Stimulated activated memory B cell treated with anti-CD40 and anti-IgM and Interleukin-4, amounts not matched to agents 10 μg/mL and 1 μg/mL and 100 μg/mL, for 72 hours (primary cell): Measurements from ENCODE around the gene PKP4.

Source experiments
- ATAC-seq: fragments of 150-1000 bp; cut with Tn5 transposase; 2 replicates; pipeline ENCODE4 v1.10.0; 2021
- H3K27ac Mint-ChIP-seq: one replicate; pipeline ENCODE4 v1.8.0; 2022; ENCODE audit warnings: mild to moderate bottlenecking, mixed read lengths
- H3K27me3 Mint-ChIP-seq: one replicate; pipeline ENCODE4 v1.8.0; 2022; ENCODE audit warnings: mixed read lengths
- H3K36me3 Mint-ChIP-seq: one replicate; pipeline ENCODE4 v1.8.0; 2022; ENCODE audit warnings: mixed read lengths
- H3K4me1 Mint-ChIP-seq: one replicate; pipeline ENCODE4 v1.8.0; 2022; ENCODE audit warnings: mixed read lengths
- H3K4me3 Mint-ChIP-seq: one replicate; pipeline ENCODE4 v1.8.0; 2022; ENCODE audit warnings: mild to moderate bottlenecking, moderate library complexity, mixed read lengths
- H3K9me3 Mint-ChIP-seq: one replicate; pipeline ENCODE4 v1.8.0; 2022; ENCODE audit warnings: mixed read lengths

The PKP4 gene

DNA sequence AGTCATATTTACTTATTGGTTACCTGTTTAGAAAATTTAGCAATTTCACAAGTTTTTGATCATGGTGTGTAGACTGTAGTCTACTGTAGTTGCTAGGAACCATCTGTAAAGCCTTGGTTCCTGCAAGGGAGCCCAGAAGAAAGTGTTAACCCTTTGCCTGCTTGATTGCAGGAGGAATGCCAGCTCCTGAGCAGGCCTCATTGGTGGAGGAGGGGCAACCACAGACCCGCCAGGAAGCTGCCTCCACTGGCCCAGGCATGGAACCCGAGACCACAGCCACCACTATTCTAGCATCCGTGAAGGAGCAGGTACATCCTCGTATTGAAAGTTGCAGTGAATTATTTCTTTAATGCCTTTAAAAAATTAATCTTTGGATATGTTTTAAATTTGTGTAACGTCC, 76.3 kb downstream of the PKP4 start:
- Mint-ChIP-seq H3K9me3 (no peaks in the 10 kb centered on the region), H3K4me3 (no peak overlapping the region), H3K27ac (no peak overlapping the region), H3K4me1 (no peaks in the 10 kb centered on the region), H3K27me3 (no peaks in the 10 kb centered on the region), H3K36me3 (no peaks in the 10 kb centered on the region)
- ATAC-seq, result no peak

DNA sequence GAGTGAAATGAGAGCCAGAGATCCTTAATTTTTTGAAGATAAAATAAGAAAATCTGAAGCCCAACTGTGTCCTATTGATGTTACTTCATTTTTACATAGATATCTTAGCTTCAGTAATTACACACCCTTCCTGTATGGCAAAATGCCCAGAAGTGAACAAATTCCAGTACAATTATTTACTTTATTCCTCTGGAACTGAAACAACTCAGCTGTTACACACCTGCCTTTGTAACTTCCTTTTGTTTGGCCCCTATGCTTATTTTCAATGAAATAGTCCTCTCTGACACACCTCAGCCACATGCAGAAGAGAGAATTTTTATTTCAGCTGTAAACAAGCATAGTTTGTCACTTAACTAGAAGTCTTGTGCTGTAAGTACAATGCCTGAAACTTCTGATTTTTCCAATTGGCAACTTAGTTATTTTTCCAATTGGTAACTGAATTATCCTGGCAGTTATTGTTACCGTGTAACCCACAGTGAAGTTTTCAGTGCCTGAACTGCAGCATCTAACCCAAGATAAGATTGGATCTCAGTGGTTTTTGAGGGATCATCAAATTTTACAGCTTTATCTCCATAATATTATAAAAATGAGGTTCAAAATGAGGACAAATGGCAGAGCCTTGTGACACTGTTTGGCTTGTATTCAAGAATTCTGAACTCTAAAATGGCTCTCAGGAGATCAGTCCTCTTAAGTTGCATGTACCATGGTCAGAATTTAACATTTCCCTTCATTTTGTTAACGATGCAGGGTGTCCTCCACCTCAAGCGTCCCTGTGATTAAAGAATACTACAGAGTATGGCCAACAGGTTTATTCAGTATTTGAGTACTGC, 82.6 kb downstream of the PKP4 start:
- no peak overlapping the region for H3K27ac Mint-ChIP-seq
- no peaks in the 10 kb centered on the region for H3K27me3 Mint-ChIP-seq
- no peak for ATAC-seq
- H3K4me1 Mint-ChIP-seq, result no peaks in the 10 kb centered on the region
- no peak overlapping the region for H3K4me3 Mint-ChIP-seq
- no peaks in the 10 kb centered on the region for H3K36me3 Mint-ChIP-seq
- no peaks in the 10 kb centered on the region for H3K9me3 Mint-ChIP-seq

DNA sequence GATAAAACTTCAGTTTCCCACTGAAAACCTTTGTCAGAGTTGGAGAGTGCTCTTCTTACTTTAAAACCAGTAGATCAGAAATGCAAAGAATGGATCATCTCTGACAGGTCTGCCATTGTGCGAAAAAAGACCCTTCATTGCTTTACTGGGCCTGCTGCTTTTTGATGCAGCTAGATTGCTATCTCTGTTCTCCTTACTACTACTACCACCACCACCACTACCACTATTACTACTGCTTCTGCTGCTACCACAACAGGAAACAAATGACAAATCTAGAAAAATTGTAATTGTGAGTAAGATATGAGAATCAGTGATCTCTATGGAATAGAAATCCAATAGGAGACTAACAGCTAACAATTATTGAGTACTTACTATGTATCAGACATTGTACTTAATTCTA, 85.8 kb downstream of the PKP4 start:
- no peaks in the 10 kb centered on the region for H3K9me3 Mint-ChIP-seq
- no peak overlapping the region for H3K27ac Mint-ChIP-seq
- no peaks in the 10 kb centered on the region for H3K27me3 Mint-ChIP-seq
- H3K4me3 Mint-ChIP-seq, result no peak overlapping the region
- no peaks in the 10 kb centered on the region for H3K4me1 Mint-ChIP-seq
- no peak for ATAC-seq
- H3K36me3 Mint-ChIP-seq, result no peaks in the 10 kb centered on the region

DNA sequence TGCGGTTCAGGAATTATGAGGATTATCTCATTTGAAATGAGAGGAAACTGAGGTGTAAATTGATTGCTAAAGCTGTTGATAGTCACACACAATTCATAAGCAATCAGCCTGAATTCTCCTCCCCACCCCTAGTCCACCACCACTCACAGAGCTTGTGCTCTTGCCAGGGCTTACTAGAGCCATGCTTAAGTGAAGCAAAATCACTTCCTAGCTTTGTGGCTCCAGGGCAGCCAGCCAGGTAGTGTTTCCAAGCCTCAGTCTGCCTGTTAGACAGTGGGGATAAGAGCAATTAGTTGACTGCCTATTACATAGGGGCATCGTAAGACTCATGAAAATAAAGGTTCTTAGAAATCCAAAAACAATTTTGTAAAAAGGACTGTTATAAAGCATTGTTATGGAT, 87.2 kb downstream of the PKP4 start:
- no peaks in the 10 kb centered on the region for H3K36me3 Mint-ChIP-seq
- H3K27me3 Mint-ChIP-seq, result no peaks in the 10 kb centered on the region
- no peak overlapping the region for H3K27ac Mint-ChIP-seq

GRCh38 chr2:158544998-158545397, 88.2 kb downstream of the PKP4 start:
- no peaks in the 10 kb centered on the region for H3K4me1 Mint-ChIP-seq
- H3K9me3 Mint-ChIP-seq, result no peaks in the 10 kb centered on the region
- H3K27me3 Mint-ChIP-seq, result no peaks in the 10 kb centered on the region
- ATAC-seq, result no peak
- no peak overlapping the region for H3K27ac Mint-ChIP-seq
- no peaks in the 10 kb centered on the region for H3K36me3 Mint-ChIP-seq
- no peak overlapping the region for H3K4me3 Mint-ChIP-seq

More for the DNA sequence above, 87.2 kb downstream of the PKP4 start:
- H3K4me3 Mint-ChIP-seq, result no peak overlapping the region
- no peaks in the 10 kb centered on the region for H3K9me3 Mint-ChIP-seq
- no peaks in the 10 kb centered on the region for H3K4me1 Mint-ChIP-seq
- no peak for ATAC-seq

DNA sequence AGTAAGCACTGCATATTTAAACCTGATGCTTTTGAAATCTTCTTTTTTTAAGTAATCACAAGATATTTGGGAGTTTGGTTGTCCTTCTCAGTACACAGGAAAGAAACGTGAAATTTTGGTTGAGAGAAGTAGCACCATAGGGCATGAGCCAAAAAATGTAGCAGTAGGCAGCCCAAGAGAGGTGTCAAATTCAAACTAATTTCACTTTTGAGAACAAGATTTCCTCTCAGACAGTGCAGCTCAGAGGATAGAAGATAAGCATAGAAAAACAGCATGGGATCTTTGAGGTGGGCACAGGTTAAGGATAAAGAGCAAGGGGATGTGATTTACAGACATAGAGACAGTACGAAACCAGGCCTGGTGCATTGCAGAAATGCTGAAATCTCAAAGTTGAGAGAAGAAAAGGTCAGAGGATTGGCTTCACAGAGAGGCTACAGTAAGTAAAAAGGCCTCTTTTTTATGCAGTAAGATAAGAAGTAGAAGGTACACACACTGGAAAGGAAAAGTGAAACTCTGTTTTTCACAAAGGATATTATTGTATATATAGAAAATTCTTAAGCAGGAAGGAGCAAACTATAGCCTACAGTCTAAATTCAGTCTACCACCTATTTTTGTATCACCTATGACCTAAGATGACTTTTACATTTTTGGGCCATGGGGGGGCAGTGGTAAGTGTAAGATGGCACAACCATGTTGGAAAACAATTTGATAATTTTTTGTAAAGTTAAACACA, 89.8 kb downstream of the PKP4 start:
- no peaks in the 10 kb centered on the region for H3K27me3 Mint-ChIP-seq
- H3K36me3 Mint-ChIP-seq, result no peaks in the 10 kb centered on the region
- H3K9me3 Mint-ChIP-seq, result no peaks in the 10 kb centered on the region
- H3K4me3 Mint-ChIP-seq, result no peak overlapping the region
- no peak for ATAC-seq
- H3K4me1 Mint-ChIP-seq, result no peaks in the 10 kb centered on the region
- no peak overlapping the region for H3K27ac Mint-ChIP-seq

GRCh38 chr2:158553257-158553656, 96.5 kb downstream of the PKP4 start:
- Mint-ChIP-seq H3K36me3 (no peaks in the 10 kb centered on the region), H3K27ac (no peak overlapping the region), H3K9me3 (peaks cover 4% of the 10 kb centered on the region)

DNA sequence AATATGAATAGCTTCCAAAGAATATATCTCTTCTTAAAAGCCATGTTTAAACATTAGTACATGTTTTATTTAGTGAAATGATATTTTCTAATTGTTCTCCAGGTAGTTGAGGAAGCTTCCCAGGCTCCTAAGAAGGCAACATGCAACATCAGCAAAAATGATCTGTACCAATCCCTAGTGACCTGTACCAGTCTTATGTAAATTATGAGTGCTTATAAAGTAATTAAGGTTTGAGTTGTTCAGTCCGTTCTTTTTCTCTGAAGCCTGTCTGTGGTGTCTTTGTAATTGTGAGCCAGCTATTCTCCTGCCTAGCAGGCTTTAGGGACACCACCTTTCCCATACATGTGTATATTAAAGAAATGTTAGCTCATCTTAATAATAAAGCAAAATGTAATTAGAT, 98.2 kb downstream of the PKP4 start:
- Mint-ChIP-seq H3K4me3 (no peak overlapping the region), H3K4me1 (no peaks in the 10 kb centered on the region), H3K27ac (no peak overlapping the region), H3K27me3 (no peaks in the 10 kb centered on the region), H3K36me3 (no peaks in the 10 kb centered on the region), H3K9me3 (peaks cover 4% of the 10 kb centered on the region)
- no peak for ATAC-seq

More at GRCh38 chr2:158553257-158553656, 96.5 kb downstream of the PKP4 start:
- Mint-ChIP-seq H3K27me3 (no peaks in the 10 kb centered on the region), H3K4me3 (no peak overlapping the region), H3K4me1 (no peaks in the 10 kb centered on the region)
- no peak for ATAC-seq

DNA sequence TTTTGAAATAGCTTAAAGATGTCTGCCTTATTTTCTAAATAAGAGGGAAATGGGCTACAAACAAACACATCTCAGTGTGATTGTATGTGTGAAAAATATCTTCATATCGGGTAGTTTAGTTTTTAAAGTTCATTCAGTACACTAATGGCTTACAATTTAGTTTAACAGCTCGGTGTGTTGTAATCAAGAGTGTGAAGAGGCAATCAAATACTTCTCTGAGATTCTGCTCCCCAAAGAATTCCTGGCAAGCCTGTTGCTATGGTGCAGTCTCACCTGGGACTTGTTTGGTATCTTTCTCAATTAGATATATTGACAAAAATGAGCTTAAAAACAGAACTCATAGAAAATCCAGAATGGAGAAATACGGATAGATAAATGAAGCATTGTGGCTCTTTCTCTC, 99.4 kb downstream of the PKP4 start:
- H3K27ac Mint-ChIP-seq, result no peak overlapping the region
- no peak for ATAC-seq
- H3K9me3 Mint-ChIP-seq, result peaks cover 4% of the 10 kb centered on the region
- H3K4me1 Mint-ChIP-seq, result no peaks in the 10 kb centered on the region
- H3K4me3 Mint-ChIP-seq, result no peak overlapping the region
- H3K36me3 Mint-ChIP-seq, result no peaks in the 10 kb centered on the region
- H3K27me3 Mint-ChIP-seq, result no peaks in the 10 kb centered on the region

DNA sequence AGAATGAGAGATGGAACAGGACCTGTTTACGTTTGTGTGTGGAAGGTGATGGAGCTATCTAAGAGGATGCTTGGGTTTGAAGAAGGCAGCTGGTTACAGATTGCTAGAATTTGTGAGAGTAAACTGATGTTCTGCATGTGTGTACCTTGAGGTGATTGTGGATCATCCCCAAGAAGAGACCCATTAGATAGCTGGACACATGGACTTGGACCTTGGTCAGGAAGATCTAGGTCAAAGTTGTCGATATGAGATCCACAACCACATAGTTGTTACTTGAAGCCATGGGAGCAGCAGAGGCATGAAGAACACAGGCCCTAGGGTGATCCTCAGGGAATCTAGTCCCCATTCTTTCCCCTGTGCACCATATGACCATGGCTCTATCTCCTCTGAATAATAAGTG, 101.0 kb downstream of the PKP4 start:
- H3K4me3 Mint-ChIP-seq, result no peak overlapping the region
- H3K9me3 Mint-ChIP-seq, result no peaks in the 10 kb centered on the region
- no peaks in the 10 kb centered on the region for H3K27me3 Mint-ChIP-seq
- H3K27ac Mint-ChIP-seq, result no peak overlapping the region
- no peaks in the 10 kb centered on the region for H3K4me1 Mint-ChIP-seq
- ATAC-seq, result no peak
- no peaks in the 10 kb centered on the region for H3K36me3 Mint-ChIP-seq

GRCh38 chr2:158559252-158559651, 102.5 kb downstream of the PKP4 start:
- Mint-ChIP-seq H3K9me3 (no peaks in the 10 kb centered on the region), H3K4me1 (no peaks in the 10 kb centered on the region), H3K36me3 (no peaks in the 10 kb centered on the region), H3K4me3 (no peak overlapping the region), H3K27ac (no peak overlapping the region), H3K27me3 (no peaks in the 10 kb centered on the region)
- no peak for ATAC-seq

GRCh38 chr2:158560259-158560658, 103.5 kb downstream of the PKP4 start:
- Mint-ChIP-seq H3K4me3 (no peak overlapping the region), H3K36me3 (no peaks in the 10 kb centered on the region), H3K27ac (no peak overlapping the region), H3K4me1 (no peaks in the 10 kb centered on the region), H3K9me3 (no peaks in the 10 kb centered on the region), H3K27me3 (no peaks in the 10 kb centered on the region)
- no peak for ATAC-seq

GRCh38 chr2:158561054-158561453, 104.3 kb downstream of the PKP4 start:
- Mint-ChIP-seq H3K27me3 (no peaks in the 10 kb centered on the region), H3K36me3 (no peaks in the 10 kb centered on the region), H3K4me1 (no peaks in the 10 kb centered on the region), H3K4me3 (no peak overlapping the region), H3K9me3 (no peaks in the 10 kb centered on the region), H3K27ac (no peak overlapping the region)
- no peak for ATAC-seq

- no peak for ATAC-seq
- H3K4me1 Mint-ChIP-seq, result no peaks in the 10 kb centered on the region
- H3K27ac Mint-ChIP-seq, result no peak overlapping the region
- H3K4me3 Mint-ChIP-seq, result no peak overlapping the region
- no peaks in the 10 kb centered on the region for H3K27me3 Mint-ChIP-seq
- H3K36me3 Mint-ChIP-seq, result no peaks in the 10 kb centered on the region
- peaks cover 3% of the 10 kb centered on the region for H3K9me3 Mint-ChIP-seq
Measured at GRCh38 chr2:158567208-158567607, 110.5 kb downstream of the PKP4 start.

DNA sequence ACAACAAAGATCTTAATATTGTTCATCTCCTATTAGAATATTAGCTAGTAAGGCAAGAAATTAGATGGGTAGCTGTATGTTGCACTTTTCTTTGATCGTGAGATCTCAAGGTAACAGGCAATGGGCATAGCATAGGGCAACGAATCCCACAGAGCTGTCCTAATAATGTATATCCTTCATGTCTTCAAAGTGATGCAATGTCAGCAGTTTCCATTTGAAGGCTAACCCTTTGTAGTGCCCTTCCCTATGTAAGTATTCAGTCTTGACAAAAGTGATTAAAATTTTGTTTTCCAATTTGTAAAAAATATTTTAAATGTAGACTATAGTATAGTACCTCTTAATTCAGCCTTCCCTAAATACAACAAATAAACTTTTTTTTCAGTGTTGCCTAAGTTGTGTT, 112.5 kb downstream of the PKP4 start:
- H3K4me3 Mint-ChIP-seq, result no peak overlapping the region
- no peaks in the 10 kb centered on the region for H3K27me3 Mint-ChIP-seq
- no peak overlapping the region for H3K27ac Mint-ChIP-seq
- H3K36me3 Mint-ChIP-seq, result no peaks in the 10 kb centered on the region
- peaks cover 3% of the 10 kb centered on the region for H3K9me3 Mint-ChIP-seq
- H3K4me1 Mint-ChIP-seq, result no peaks in the 10 kb centered on the region
- ATAC-seq, result no peak

DNA sequence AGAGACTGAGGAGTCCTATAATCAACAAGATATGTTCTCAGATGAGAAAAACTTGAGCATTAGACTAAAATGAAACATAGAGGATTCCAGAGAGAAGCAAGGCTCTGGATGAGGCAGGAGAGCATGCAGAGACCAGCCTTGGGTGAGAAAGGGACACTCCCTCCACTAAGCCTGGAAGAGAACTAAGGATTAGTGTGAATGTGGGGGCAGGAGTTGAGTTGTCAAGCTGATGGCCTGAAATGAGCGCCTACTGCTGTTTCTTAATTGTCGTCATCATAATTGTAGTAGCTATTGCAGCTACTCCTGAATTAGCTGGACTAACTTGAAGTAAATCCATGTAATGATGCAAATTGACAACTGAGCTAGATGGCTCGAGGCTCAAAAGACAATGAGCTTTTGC, 114.1 kb downstream of the PKP4 start:
- Mint-ChIP-seq H3K4me3 (no peak overlapping the region), H3K27me3 (no peaks in the 10 kb centered on the region), H3K9me3 (peaks cover 3% of the 10 kb centered on the region), H3K4me1 (no peaks in the 10 kb centered on the region), H3K27ac (no peak overlapping the region), H3K36me3 (no peaks in the 10 kb centered on the region)
- no peak for ATAC-seq
